ENCODE results near the gene AKT3.
"Not testable (repeated sequence)": the region's sequence is repeated elsewhere in the genome, so short reads cannot be mapped to it uniquely, and the experiment has no call there.

Gene AKT3

DNA sequence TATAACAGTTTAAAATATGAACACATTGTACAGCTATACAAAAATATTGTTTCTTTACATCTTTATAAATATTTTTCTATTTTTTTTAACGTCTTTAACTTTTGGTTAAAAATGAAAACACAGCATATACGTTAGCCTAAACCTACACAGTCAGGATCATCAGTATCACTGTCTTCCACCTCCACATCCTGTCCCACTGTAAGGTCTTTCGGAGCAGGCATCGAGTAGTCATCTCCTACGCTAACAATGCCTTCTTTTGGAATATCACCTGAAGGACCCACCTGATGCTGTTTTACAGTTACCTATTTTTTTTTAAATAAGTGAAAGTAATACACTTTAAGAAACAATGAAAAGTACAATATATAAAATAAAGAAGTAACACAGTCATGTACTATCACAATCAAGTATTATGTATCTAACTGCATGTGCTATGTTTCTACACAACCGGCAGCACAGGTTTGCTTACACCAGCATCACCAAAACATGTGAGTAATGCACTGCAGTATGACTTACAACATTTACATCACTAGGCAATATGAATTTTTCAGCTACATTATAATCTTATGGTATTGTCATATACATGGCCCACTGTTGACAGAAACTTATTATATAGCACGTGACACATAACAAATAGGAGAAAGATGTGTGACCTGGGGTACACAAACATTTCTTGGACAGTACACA, 254.4 kb downstream of the AKT3 start:
- no peak for DNase-seq

DNA sequence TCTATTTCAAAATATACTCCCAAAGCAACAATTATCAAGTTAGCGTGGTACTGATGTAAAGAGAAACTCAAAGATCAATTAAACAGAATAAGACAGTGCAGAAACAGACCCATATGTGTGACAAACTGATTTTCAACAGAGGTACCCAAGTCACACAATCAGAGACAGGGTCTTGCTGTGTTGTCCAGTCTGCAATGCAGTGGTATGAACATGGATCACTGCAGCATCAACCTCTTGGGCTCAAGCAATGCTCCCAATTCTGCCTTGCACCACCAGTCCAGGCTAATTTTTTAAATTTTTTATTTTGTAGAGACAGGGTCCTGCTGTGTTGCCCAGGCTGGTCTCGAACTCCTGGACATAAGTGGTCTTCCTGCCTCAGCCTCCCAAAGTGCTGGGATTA, 255.6 kb downstream of the AKT3 start:
- DNase-seq = no peak

DNA sequence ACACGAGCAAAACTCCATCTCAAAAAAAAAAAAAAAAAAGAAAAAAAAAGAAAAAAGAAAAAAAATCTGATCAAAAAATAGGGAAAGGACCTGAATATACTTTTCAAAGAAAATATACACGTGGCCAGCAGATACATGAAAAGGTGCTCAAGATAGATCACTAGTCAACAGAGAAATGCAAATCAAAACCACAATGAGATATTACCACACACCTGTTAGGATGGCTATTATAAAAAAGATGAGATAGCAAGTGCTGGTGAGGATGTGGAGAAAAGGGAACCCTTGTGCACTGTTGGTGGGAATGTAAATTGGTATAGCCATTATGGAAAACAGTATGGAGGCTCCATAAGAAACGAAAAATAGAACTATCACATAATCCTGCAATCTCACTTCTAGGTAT, 260.8 kb downstream of the AKT3 start:
- not testable (repeated sequence) for DNase-seq

DNA sequence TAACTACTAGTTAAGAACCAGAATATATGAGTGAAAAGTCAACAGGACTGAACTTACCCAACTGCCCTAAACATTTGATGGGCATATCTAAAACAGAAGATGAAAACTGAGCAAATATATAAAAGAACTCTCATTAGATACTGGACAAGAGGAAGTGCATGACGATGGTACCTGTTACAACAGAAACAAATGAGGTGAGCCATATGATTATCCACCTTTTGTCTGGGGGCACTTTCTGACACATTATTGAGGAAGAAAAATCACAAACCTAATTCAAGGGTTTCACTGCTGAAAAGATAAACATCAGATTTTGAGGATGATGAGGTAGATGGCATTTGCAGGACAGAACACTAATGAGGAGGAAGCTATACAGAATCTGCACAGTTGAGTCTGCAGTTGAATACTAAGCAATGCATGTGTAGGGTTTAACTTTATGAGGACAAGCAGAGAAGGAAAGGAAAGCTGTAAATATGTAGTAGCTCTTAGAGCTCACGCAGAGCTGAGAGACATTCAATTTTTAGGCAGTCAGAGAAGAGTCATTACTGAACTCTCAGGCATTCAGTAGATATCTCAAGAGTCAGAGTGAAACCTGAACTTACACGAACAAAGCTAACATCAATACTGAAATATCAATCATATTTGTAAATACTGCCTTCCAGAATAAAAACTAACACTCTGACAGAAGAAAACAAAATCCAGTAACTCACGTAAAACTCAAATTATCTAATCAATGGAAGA, 262.1 kb downstream of the AKT3 start:
- no peak for DNase-seq

DNA sequence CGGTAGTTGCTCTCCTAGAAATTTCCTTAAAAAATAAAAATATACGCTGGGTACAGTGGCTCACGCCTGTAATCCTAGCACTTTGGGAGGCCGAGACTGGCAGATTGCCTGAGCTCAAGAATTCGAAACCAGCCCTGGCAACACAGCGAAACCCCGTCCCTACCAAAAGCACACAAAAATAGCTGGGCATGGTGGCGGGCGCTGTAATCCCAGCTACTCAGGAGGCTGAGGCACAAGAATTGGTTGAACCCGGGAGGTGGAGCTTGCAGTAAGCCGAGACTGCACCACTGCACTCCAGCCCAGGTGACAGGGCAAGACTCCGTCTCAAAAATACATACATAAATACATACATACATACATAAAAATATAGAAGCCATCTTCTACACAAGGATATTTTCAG, 262.8 kb downstream of the AKT3 start:
- DNase-seq = no peak

DNA sequence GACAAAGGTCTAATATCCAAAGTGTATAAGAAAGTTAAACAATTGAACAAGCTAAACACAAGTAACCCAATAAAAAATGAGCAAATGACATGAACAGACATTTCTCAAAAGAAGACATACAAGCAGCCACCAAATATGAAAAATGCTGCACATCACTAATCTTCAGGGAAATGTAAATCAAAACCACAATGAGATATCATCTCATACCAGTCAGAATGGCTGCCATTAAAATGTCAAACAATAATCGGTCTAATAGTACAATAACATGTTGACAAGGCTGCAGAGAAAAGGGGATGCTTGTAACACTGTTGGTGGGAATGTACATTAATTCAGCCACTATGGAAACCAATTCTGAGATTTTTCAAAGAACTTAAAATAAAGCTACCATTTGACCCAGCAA, 264.1 kb downstream of the AKT3 start:
- DNase-seq = no peak

DNA sequence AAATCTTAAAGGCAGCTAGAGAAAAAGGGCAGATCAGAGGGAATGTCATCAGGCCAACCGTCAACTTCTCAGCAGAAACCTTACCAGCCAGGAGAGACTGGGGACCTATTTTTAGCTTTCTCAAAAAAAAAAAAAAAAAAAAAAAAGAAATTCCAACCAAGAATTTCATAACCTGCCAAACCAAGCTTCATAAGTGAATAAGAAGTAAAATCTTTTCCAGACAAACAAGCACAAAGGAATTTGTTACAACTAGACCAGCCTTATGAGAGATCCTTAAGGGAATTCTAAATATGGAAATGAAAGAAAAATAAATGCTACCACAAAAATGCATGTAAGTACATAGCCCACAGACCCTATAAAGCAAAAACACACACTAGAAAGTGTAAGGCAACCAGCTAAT, 267.7 kb downstream of the AKT3 start:
- DNase-seq = no peak

DNA sequence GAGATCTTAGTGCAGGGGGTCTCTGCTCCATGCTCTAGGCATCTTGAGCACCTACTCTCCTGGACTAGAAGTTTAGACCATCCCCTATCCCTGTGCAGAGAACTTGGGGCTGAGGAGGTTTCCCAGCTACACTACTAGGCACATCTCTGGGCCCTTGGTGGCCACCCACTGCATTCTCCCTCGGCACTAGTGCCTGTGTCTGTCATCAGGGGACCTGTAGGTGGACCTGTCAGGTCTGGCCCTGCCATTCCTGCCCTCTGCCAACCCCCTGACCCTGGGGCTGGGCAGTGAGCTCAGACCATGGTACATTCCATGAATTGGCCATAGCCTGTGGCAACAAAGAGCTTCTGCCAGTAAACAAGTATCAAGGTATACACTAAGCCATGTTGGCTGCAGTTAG, 269.1 kb downstream of the AKT3 start:
- no peak for DNase-seq

DNA sequence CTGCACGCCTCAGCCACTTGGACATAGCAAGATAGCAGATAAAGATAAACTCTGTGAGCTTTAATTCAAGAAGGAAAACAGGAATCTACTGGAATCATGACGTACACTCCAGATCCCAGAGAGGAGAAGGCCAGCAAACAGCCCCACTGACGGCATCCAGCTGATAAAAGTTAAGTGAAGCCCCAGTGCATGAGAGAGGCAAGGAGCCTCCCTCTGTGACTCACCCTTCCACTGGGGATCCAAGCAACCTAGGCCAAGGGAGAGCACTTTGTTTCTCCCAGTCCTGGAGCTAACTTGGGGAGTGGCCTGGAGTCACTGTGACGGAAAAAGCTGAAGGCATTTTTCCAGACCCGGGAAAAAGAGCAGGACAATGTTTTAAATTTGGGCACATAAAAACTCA, 270.0 kb downstream of the AKT3 start:
- DNase-seq = no peak

DNA sequence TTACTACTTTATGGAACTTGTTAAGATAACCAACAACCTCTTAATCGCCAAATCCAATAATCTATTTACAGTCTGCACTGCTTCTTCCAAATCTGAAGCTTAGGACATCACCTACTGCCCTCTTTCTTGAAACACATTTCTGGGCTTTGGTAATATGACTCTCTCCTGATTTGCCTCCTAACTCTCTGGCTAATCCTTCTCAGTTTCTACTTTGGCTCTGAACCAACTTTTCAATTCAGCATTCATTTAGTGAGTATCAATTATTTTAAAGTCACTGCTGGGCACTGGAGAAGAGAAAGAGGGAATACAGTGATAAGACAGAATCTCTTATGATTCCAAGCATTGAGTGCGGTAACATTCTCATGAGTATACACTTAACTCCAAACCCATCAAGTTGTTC, 275.0 kb downstream of the AKT3 start:
- no peak for DNase-seq

DNA sequence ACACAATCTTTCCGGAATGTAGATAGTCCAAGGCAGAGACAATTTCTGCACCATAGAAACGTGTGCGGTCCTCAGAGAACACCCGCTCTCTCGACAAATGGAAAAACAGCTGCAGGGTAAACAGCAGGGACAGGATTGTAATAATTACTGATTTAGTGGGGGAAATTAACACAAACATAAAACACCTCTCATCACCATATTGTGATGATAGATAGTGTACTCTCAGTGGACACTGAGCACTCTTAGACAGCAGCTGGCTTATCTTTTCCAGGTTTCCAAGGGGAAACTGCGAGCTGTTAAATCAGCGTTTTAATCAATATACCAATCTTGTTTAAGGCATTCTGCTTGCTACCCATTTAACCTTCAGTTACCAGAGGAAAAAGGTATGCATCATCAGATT, 277.1 kb downstream of the AKT3 start:
- DNase-seq = no peak

DNA sequence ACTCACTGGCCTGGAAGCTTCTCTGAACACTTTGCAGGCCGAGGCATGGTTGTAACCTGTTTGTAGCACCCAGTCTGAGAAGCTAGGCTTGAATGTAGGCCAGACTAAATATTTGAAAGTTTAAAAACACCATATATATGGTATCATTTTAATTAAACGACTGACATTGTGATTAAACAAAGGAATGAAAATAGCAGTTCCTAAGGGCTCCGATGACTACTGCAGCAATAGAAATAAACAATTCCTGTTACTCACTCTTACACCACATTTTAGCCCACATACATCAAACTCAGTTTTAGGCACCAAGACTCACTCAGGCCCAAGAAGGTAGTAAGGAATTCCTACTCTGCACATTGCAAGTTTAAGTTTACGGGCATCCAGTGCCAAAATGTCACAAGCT, 281.2 kb downstream of the AKT3 start:
- no peak for DNase-seq

DNA sequence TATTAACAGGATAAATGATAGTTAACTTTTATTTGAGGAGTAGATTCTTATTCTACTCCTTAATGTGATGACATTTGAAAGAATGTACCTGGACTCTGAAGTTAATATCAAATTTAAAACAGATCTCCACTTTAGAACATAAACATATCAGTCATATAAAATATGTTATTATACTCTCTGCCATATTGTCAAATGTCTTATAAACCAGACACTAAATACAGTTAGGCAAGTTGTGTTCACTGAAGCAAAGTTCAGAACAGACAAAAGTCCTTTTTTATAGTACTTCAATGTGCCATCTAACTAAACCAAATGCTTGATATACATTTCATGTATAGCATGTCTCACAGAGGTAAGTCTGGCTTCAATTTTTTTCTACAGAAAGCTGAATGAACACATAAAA, 285.2 kb downstream of the AKT3 start:
- DNase-seq = no peak

DNA sequence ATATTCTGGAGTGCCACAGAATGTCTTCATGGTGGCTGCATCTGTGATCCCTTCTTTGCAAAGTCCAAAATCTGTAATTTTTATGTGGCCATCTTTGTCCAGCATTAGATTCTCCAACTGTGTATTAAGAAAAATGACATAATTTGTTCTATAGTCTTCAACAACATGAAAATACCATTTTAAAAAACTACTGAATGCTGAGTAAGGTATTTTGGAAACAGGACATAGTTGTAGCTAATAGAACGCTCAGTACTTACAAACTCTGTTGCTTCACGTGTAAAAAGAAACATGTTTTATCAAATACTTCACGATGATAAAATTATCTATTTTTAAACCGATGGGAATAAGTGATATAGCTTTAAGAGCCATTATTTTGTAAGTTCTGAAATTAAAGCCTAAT, 286.3 kb downstream of the AKT3 start:
- no peak for DNase-seq

DNA sequence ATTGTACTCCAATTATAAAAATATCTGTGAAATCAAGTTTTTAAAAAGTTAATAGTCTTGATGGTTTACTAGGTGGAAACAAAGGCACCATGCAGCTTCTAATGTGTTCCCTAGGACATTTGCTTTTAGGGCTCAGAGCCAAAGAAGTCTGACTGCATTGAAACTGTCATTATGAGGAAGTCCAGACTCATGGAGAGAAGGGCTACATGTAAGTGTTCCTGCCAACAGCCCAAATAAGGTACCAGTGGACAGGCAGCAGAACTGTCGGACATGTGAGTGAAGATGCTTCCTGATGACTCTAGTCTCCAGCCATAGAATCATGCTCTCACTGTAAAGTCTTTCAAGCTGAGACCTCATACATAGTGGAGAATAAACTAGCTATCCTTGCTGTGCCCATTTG, 287.6 kb downstream of the AKT3 start:
- DNase-seq = no peak

DNA sequence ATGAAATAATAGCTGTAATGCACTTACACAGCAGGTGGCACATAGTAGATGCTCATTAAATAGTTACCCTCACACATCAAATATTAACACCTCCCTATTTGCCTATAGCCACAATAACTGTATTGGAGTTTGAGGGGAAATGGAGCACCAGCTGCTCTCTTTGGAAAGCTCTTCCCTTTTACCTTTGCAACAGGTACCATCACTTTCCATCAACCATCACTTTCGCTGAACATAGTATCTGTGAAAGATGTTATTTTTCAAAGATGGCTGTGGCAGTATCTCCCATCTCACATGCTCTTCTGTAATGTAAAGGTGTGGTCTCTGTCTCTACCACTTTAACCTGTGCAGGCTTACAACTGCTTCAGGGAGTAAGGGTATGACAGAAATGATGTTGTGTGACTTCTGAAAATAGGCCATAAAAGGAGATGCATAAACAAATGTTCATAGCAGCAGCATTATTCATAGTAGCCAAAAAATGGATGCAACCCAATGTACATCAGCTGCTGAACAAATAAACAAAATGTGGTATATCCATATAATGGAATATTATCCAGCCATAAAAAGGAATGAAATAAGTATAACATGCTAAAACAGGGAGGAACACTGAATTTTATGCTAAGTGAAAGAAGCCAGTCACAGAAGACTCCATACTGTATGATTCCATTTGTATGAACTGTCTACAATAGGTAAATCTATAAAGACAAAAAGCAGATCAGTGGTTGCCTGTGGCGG, 288.3 kb downstream of the AKT3 start:
- no peak for DNase-seq

DNA sequence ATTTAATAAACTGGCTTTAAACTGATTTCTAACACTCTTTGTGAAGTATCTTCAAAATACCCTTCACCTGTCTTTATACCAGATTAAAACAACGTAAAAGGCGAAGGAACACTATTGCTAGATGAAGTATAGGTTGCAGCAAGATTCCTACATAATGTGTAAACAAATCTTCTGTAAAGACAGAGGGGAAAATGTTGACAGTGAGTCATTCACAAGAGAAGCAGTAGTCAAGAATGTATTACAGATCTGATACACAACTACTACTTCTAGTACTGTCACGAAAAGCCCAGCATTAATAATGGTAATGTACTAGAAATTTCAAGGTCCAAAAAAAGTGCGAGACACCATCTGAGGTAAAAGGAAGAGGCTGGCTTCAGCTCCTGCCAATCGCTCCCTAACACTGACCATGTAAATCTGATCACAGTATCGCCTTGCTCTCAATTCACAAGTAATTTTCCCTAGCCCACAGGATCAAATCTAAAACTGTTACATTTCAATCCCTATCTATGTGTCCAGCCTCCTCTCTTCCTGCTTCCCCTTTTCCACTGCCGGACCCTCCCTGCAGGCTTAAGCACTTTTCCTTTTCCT, 290.4 kb downstream of the AKT3 start:
- no peak for DNase-seq

DNA sequence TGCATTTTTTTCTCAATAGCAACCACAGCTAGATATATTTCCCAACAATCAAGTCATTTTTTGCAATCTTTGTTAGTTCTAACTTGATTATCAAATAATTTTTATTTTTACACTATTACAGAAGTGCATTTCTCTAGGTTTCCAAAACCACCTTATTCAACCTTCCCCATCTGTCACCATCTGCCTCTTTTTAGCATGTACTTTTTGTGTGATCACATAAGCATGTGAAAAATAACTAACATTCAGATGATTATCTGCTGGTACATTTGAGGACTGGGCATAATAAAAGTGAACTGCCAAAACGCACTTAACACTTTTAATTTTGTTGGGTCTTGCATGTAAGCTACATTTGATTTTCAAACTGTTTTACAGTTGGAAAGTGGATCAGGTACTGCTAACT, 291.5 kb downstream of the AKT3 start:
- no peak for DNase-seq

DNA sequence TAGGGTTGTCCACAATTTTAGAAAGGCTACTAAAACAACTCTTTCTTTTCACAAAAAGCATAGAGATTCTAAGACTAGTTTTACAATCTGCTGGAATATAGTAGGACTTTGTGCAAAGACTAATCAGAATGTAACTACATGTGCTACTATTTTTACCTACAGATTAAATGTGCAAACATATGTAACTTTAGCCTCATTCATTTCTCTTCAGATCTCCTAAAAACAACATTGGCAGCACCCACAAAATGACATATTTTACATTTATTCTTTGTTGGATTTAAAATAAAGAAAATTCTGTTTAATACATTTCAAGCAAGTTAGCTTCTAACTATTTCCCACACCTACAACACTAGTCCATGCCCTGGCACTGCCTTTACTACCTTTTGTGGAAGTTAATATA, 292.2 kb downstream of the AKT3 start:
- DNase-seq = no peak

DNA sequence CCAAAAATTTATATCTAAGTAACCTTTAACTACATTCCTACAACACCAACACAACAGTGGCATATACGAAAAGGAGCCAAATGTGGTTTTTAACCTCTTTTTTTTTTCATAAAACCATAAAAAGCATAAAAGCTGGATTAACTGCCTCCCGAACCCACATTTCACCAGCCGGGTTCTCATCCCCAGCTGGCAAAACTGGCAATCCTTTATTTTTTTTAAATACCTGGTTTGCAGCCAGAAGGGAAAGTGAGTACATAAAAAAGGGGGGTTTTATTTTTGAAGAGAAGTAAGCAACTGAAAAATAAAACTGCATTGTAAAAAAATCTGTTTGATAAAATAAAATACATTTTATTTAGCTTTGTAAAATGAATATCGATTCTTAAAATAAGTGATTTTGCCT, 295.4 kb downstream of the AKT3 start:
- no peak for DNase-seq

DNA sequence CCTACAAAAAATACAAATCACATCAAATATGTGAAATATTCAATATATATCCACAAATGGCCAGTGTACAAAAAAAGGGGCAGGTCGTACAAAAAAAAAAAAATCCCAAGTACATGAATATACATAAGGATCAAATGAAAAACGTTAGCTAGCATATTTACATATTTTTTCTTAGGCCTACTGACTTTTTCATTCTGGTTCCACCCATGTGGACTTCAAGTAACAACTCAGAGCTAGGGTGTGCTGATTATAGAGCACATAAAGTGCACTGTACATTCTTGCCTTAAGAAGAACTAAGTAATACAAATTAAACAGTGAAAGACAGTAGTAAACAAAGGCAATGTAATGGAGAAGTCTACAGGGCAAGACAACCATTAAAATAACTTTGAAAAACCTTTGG, 297.0 kb downstream of the AKT3 start:
- no peak for DNase-seq

DNA sequence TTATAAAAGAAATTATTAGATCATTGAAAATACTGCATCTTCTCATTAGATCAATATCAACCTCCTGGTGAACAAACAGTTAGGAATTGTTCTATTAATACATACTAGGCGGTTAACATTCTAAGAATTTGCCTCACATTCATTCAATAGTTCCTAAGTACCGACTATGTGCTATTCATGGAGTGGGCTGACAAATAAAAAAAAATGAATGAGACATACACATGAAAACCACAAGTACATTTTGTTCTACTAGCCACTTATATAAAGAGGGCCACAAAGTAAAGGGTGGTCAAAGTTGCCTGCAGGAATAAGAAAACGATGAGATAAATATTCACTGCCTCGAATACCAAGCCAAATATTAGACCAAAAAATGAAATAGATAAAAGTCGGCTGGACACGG, 299.8 kb downstream of the AKT3 start:
- no peak for DNase-seq

DNA sequence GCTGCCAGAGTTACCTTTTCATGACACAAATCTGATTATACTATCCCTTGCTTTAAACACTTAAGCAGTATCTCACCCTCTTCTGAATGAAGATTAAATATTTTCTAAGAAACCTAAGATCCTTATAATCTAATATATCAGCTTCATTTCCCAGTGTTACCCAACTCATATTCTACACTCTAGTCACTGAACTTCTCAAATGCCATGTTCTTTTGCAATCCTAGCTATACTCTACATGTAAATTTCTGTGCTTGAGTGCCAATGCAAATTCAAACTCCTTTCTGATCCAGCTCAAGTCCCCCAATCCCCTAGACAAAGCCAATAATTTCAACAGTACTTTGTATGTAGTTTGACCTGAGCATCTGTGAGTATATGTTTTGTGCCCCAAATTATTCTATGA, 300.3 kb downstream of the AKT3 start:
- DNase-seq = no peak

DNA sequence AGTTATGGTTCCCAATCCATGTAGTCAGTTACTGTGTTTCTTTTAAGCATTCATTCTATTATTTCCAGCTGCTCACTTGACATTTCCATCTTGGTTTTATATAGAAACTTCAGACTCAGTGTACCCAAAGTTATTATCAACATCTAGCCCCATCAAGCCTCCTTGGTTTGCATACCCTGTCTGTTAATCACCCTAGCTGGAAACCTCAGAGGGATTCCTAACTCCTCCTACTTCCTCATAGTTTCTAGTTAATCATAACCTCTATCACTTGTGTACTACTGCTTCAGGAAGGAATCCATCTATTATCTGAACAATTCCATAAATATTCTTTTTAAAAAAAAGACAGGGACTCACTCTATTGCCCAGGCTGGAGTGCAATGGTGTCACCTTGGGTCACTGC, 300.9 kb downstream of the AKT3 start:
- no peak for DNase-seq

All from AML-193 (cell line).